Esophagus squamous epithelium (tissue), 5 donors: ENCODE measurements around the gene ABHD12. TPM values are rescaled to one million over a fixed set of nuclear protein-coding genes. Genes with fewer than 3 reads are reported as not detected.

Experiments
- DNase-seq: peaks from one replicate; lab custom pipeline; 2025; lab: John Stamatoyannopoulos, UW
- H3K27ac ChIP-seq, 4 donors: fragments of 200-600 bp; sonication (generic); one replicate each; pipeline ENCODE4 v1.5.1; 2016 to 2019; ENCODE audit warnings: mild to moderate bottlenecking in 1 of 4
- H3K27me3 ChIP-seq, 4 donors: fragments of 200-600 bp; sonication (generic); 1 replicate in 3 of 4; 2 replicates in 1 of 4; pipeline versions ENCODE4 v1.5.1 to v1.6.0; 2017 to 2021; ENCODE audit warnings: antibody characterized with exemption in 1 of 4
- H3K36me3 ChIP-seq, 3 donors: fragments of 200-600 bp; sonication (generic); one replicate each; pipeline ENCODE4 v1.5.1; 2016 to 2019
- H3K4me1 ChIP-seq, 3 donors: fragments of 200-600 bp; sonication (generic); one replicate each; pipeline ENCODE4 v1.5.1; 2017 to 2019
- H3K4me3 ChIP-seq, 4 donors: fragments of 200-600 bp; sonication (generic); 1 replicate in 3 of 4; 2 replicates in 1 of 4; pipeline ENCODE4 v1.5.1; 2016 to 2019; ENCODE audit warnings: mild to moderate bottlenecking in 2 of 4, moderate library complexity in 1 of 4
- H3K9me3 ChIP-seq, 3 donors: fragments of 200-600 bp; sonication (generic); one replicate each; pipeline ENCODE4 v1.5.1; 2016 to 2019
- CTCF ChIP-seq, 6 experiments: fragments of 450-650 bp in 4 of 6; fragments of 200-600 bp in 2 of 6; sonication (generic) in 2 of 6; IDR thresholded peaks; one replicate each; pipeline ENCODE4 v1.5.1; 2016 to 2019; ENCODE audit warnings: antibody characterized with exemption in 6 of 6, mild to moderate bottlenecking in 4 of 6, moderate library complexity in 4 of 6
- POLR2A ChIP-seq, 4 donors: fragments of 450-650 bp; IDR thresholded peaks; one replicate each; pipeline ENCODE4 v1.6.1; 2017; ENCODE audit warnings: antibody characterized with exemption in 4 of 4, mild to moderate bottlenecking in 4 of 4, moderate library complexity in 3 of 4
- WGBS, 2 donors: methylation state at CpG; one replicate each; pipeline ENCODE4 v1.1.5; 2018; 5-methylcytosine and 5-hydroxymethylcytosine counted together
- intact Hi-C: fragments of 100-400 bp; cut with DNase I; formaldehyde crosslinking; loops from one replicate; pipeline ENCODE4 v1.15.0; 2022
- total RNA-seq, 4 donors: library from RNA; depleted of rRNA; stranded (reverse); fragments of >200 nt; gene quantifications; one replicate each; pipeline ENCODE4 v1.1.0, GENCODE V29; 2016
- donor health status: DM: yes; HTN: yes; CAD: no.

The ABHD12 gene
- total RNA-seq, 4 donors from 2014 or later, result 23.8 to 62.1 (median 36.4) TPM

- H3K4me1 ChIP-seq, result no peaks in the 10 kb centered on the region
- H3K9me3 ChIP-seq, result no peaks in the 10 kb centered on the region
- H3K27ac ChIP-seq, result no peak overlapping the region
- H3K4me3 ChIP-seq, result no peak overlapping the region
- intact Hi-C loops, result no loop called here
- no peak for DNase-seq
- no peaks in the 10 kb centered on the region for H3K36me3 ChIP-seq
- TF ChIP-seq POLR2A (IDR thresholded peaks at IDR 0.05) (no peak), CTCF (IDR thresholded peaks at IDR 0.05) (no peak)
- WGBS, 2 donors, result 88 to 92% methylated on average over 8 of the region's 8 CpGs
- no peaks in the 10 kb centered on the region for H3K27me3 ChIP-seq
These were observed 21.1 kb downstream of the ABHD12 start for GRCh38 chr20:25369529-25369928.

- no peaks in the 10 kb centered on the region for H3K9me3 ChIP-seq
- 89 to 97% methylated on average over 5 of the region's 5 CpGs for WGBS, 2 donors
- TF ChIP-seq CTCF (IDR thresholded peaks at IDR 0.05) (no peak), POLR2A (IDR thresholded peaks at IDR 0.05) (no peak)
- no peaks in the 10 kb centered on the region for H3K4me1 ChIP-seq
- no peak for DNase-seq
- no peaks in the 10 kb centered on the region for H3K36me3 ChIP-seq
- H3K27me3 ChIP-seq, result no peaks in the 10 kb centered on the region
- no peak overlapping the region for H3K27ac ChIP-seq
- intact Hi-C loops, result no loop called here
- no peak overlapping the region for H3K4me3 ChIP-seq
These were observed 21.7 kb downstream of the ABHD12 start for GRCh38 chr20:25368976-25369375.

- Histone ChIP-seq H3K27ac (no peak overlapping the region), H3K36me3 (no peaks in the 10 kb centered on the region), H3K4me3 (no peak overlapping the region), H3K9me3 (no peaks in the 10 kb centered on the region), H3K4me1 (no peaks in the 10 kb centered on the region), H3K27me3 (no peaks in the 10 kb centered on the region)
- 96 to 97% methylated on average over 10 of the region's 10 CpGs for WGBS, 2 donors
- intact Hi-C loops, result no loop called here
- DNase-seq, result no peak
- TF ChIP-seq CTCF (IDR thresholded peaks at IDR 0.05), result no peak
- TF ChIP-seq POLR2A (IDR thresholded peaks at IDR 0.05), result no peak
These were observed 22.1 kb downstream of the ABHD12 start for GRCh38 chr20:25368526-25368925.

- intact Hi-C loops, result no loop called here
- Histone ChIP-seq H3K27me3 (no peaks in the 10 kb centered on the region), H3K27ac (no peak overlapping the region), H3K9me3 (no peaks in the 10 kb centered on the region), H3K4me1 (peaks cover 0 to 17% (median 6%) of the 10 kb centered on the region in 3 donors), H3K4me3 (no peak overlapping the region), H3K36me3 (no peaks in the 10 kb centered on the region)
- no peak for DNase-seq
- TF ChIP-seq POLR2A (IDR thresholded peaks at IDR 0.05), result no peak
- TF ChIP-seq CTCF (IDR thresholded peaks at IDR 0.05), result no peak
- WGBS, 2 donors, result 83 to 86% methylated on average over 2 of the region's 2 CpGs
These were observed 25.5 kb downstream of the ABHD12 start for GRCh38 chr20:25364879-25365699.

- TF ChIP-seq CTCF (IDR thresholded peaks at IDR 0.05) (no peak), POLR2A (IDR thresholded peaks at IDR 0.05) (no peak)
- Histone ChIP-seq H3K4me1 (peaks cover 0 to 17% (median 6%) of the 10 kb centered on the region in 3 donors), H3K4me3 (no peak overlapping the region), H3K36me3 (no peaks in the 10 kb centered on the region), H3K27ac (no peak overlapping the region), H3K9me3 (no peaks in the 10 kb centered on the region), H3K27me3 (no peaks in the 10 kb centered on the region)
- WGBS, 2 donors, result 80 to 81% methylated on average over 3 of the region's 3 CpGs
- DNase-seq, result no peak
- intact Hi-C loops, result no loop called here
These were observed 26.4 kb downstream of the ABHD12 start for GRCh38 chr20:25364180-25364788.
